ENCODE data around the gene DMPK. TPM values are rescaled to one million over a fixed set of nuclear protein-coding genes. Genes with fewer than 3 reads are reported as not detected.

The DMPK gene
- total and polyA plus RNA-seq, 2 experiments from 2014 or later = 15.3 to 26.6 TPM

GRCh38 chr19:45771311-45771933 is 10.9 kb downstream of the DMPK start:
- H3K27ac ChIP-seq = peak overlapping the region; percentile 91
- 0 out of 2 replicates have a peak overlapping the region, but pooled peaks have one; percentile 12 for H3K9ac ChIP-seq
- TF ChIP-seq EZH2phosphoT487 (IDR thresholded peaks at IDR 0.05; ENCODE audit: insufficient read depth, low read depth) = no peak
- no peak for TF ChIP-seq EZH2 (IDR thresholded peaks at IDR 0.05; ENCODE audit: insufficient read depth, poor library complexity, severe bottlenecking)
- 84 to 86% methylated on average over 32 to 44 of the region's 46 CpGs for WGBS, 2 experiments (ENCODE audit: low coverage in 1 of 2, low lambda C conversion rate in 2 of 2, missing lambda C conversion rate in 2 of 2)
- in situ Hi-C loops (cut with MboI) = no loop called here
- H3K4me1 ChIP-seq (ENCODE audit: insufficient read depth) = peaks cover 3% of the 10 kb centered on the region; the same call in 1 of the 2 replicates
- peaks cover 16% of the 10 kb centered on the region for H3F3A ChIP-seq (ENCODE audit: insufficient read depth)
- H3K36me3 ChIP-seq (ENCODE audit: low read depth) = no peaks in the 10 kb centered on the region; the same call in 1 of the 2 replicates
- H3K79me2 ChIP-seq (ENCODE audit: insufficient read depth) = peaks cover 2% of the 10 kb centered on the region; the same call in 1 of the 2 replicates
- H2AFZ ChIP-seq = no peak overlapping the region
- DNase-seq = no peak
- H4K20me1 ChIP-seq (ENCODE audit: insufficient read depth) = no peaks in the 10 kb centered on the region
- no peak overlapping the region for H3K4me3 ChIP-seq
- H3K9me2 ChIP-seq (ENCODE audit: insufficient read depth) = no peaks in the 10 kb centered on the region
- H3K27me3 ChIP-seq (replicated peaks; ENCODE audit: insufficient read depth) = no peaks in the 10 kb centered on the region
- H3K4me2 ChIP-seq (ENCODE audit: unreplicated experiment) = peak overlapping the region; percentile 10
- H3K9me3 ChIP-seq (ENCODE audit: low read depth) = no peaks in the 10 kb centered on the region

GRCh38 chr19:45770192-45771101 is 11.8 kb downstream of the DMPK start:
- Histone ChIP-seq H3K27ac (peak overlapping the region; percentile 91), H3K4me2 (ENCODE audit: unreplicated experiment) (peak overlapping the region; percentile 99), H2AFZ (0 out of 2 replicates have a peak overlapping the region, but pooled peaks have one; percentile 26), H3K36me3 (ENCODE audit: low read depth) (no peaks in the 10 kb centered on the region), H3K79me2 (ENCODE audit: insufficient read depth) (peaks cover 12% of the 10 kb centered on the region; the same call in 1 of the 2 replicates), H3K4me1 (ENCODE audit: insufficient read depth) (peaks cover 5% of the 10 kb centered on the region; the same call in 1 of the 2 replicates), H3F3A (ENCODE audit: insufficient read depth) (peaks cover 16% of the 10 kb centered on the region), H3K9me3 (ENCODE audit: low read depth) (no peaks in the 10 kb centered on the region), H4K20me1 (ENCODE audit: insufficient read depth) (no peaks in the 10 kb centered on the region), H3K9ac (peak overlapping the region; percentile 84), H3K27me3 (replicated peaks; ENCODE audit: insufficient read depth) (no peaks in the 10 kb centered on the region), H3K4me3 (peak overlapping the region; percentile 77), H3K9me2 (ENCODE audit: insufficient read depth) (no peaks in the 10 kb centered on the region)
- in situ Hi-C loops (cut with MboI) = no loop called here
- WGBS, 2 experiments (ENCODE audit: low coverage in 1 of 2, low lambda C conversion rate in 2 of 2, missing lambda C conversion rate in 2 of 2) = 4 to 5% methylated on average over 41 to 62 of the region's 79 CpGs
- TF ChIP-seq EZH2phosphoT487 (IDR thresholded peaks at IDR 0.05; ENCODE audit: insufficient read depth, low read depth) = no peak
- no peak for TF ChIP-seq EZH2 (IDR thresholded peaks at IDR 0.05; ENCODE audit: insufficient read depth, poor library complexity, severe bottlenecking)
- DNase-seq = peak; percentile 98

- Histone ChIP-seq H3K27me3 (replicated peaks; ENCODE audit: insufficient read depth) (no peaks in the 10 kb centered on the region), H3K79me2 (ENCODE audit: insufficient read depth) (peaks cover 18% of the 10 kb centered on the region; the same call in 1 of the 2 replicates), H2AFZ (0 out of 2 replicates have a peak overlapping the region, but pooled peaks have one; percentile 26), H3K9me2 (ENCODE audit: insufficient read depth) (no peaks in the 10 kb centered on the region), H3F3A (ENCODE audit: insufficient read depth) (peaks cover 16% of the 10 kb centered on the region), H3K4me1 (ENCODE audit: insufficient read depth) (peaks cover 5% of the 10 kb centered on the region; the same call in 1 of the 2 replicates), H3K9ac (peak overlapping the region; percentile 84), H3K27ac (peak overlapping the region; percentile 91), H4K20me1 (ENCODE audit: insufficient read depth) (no peaks in the 10 kb centered on the region), H3K4me2 (ENCODE audit: unreplicated experiment) (peak overlapping the region; percentile 99), H3K9me3 (ENCODE audit: low read depth) (no peaks in the 10 kb centered on the region), H3K4me3 (peak overlapping the region; percentile 77), H3K36me3 (ENCODE audit: low read depth) (no peaks in the 10 kb centered on the region)
- in situ Hi-C loops (cut with MboI) = no loop called here
- 1% methylated on average over 27 to 28 of the region's 28 CpGs for WGBS, 2 experiments (ENCODE audit: low coverage in 1 of 2, low lambda C conversion rate in 2 of 2, missing lambda C conversion rate in 2 of 2)
- TF ChIP-seq EZH2phosphoT487 (IDR thresholded peaks at IDR 0.05; ENCODE audit: insufficient read depth, low read depth) (no peak), EZH2 (IDR thresholded peaks at IDR 0.05; ENCODE audit: insufficient read depth, poor library complexity, severe bottlenecking) (no peak)
- peak; percentile 83 for DNase-seq
These were observed 12.5 kb downstream of the DMPK start for GRCh38 chr19:45769821-45770191.
